Activated CD4-positive, alpha-beta memory T cell treated with anti-CD3 and anti-CD28 coated beads for 36 hours (primary cell): ENCODE results near the gene RFLNA. TPM values are rescaled to one million over a fixed set of nuclear protein-coding genes. Genes with fewer than 3 reads are reported as not detected.

ENCODE experiments used
- CTCF ChIA-PET: fragments of 350-600 bp; sonication (Branson Sonifier 250); formaldehyde crosslinking; loops from one replicate; lab custom pipeline; 2021; ENCODE audit warnings: antibody characterized with exemption, inconsistent platforms; lab: Charles Lee
- POLR2A ChIA-PET: fragments of 350-600 bp; sonication (Branson Sonifier 250); formaldehyde crosslinking; loops from one replicate; lab custom pipeline; 2021; ENCODE audit warnings: antibody characterized with exemption; lab: Charles Lee
- DNase-seq: peaks from one replicate; pipeline ENCODE4 v3.0.0-alpha.2; 2020
- H3K27ac Mint-ChIP-seq: one replicate; pipeline ENCODE4 v1.8.0; 2021; ENCODE audit warnings: mixed read lengths
- H3K27me3 Mint-ChIP-seq: one replicate; pipeline ENCODE4 v1.8.0; 2021; ENCODE audit warnings: mixed read lengths
- H3K36me3 Mint-ChIP-seq: one replicate; pipeline ENCODE4 v1.8.0; 2021; ENCODE audit warnings: mixed read lengths
- H3K4me1 Mint-ChIP-seq: one replicate; pipeline ENCODE4 v1.8.0; 2021; ENCODE audit warnings: low read depth, mixed read lengths
- H3K4me3 Mint-ChIP-seq: one replicate; pipeline ENCODE4 v1.8.0; 2021; ENCODE audit warnings: mild to moderate bottlenecking, mixed read lengths
- H3K9me3 Mint-ChIP-seq: one replicate; pipeline ENCODE4 v1.8.0; 2021; ENCODE audit warnings: mixed read lengths
- intact Hi-C: fragments of 100-400 bp; cut with micrococcal nuclease; formaldehyde crosslinking; loops from one replicate; pipeline ENCODE4 v1.15.1; 2023
- total RNA-seq, 2 experiments: library from RNA; stranded (reverse); gene quantifications; one replicate each; pipeline ENCODE4 v1.2.3, GENCODE V29; 2021

Gene RFLNA
- total RNA-seq, 2 experiments from 2014 or later: not detected

DNA sequence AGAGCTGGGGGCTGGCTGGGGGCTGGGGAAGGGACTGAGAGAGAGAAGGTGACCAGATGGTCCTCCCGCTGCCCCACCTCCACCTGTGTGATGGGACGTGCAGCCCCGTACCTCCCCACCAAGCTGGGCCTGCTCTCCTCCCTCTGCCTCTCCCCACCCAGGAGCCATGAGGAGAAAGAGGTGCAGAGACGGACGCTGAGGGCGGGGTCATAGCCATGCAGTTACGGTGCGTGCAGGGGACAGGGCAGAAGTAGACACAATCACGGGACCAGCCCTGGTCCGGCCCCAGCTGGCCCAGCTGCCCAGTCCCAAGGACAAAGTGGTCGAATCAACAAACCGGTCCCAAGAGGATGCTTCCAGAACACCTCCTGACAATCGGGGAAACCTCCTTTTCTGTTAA, 33.2 kb downstream of the RFLNA start:
- intact Hi-C loops: loop anchor here (10.0 kb wide), 1 partner anchor 447 kb away; no protein-coding TSS in a partner anchor
- ChIA-PET CTCF (no interaction called here), POLR2A (no interaction called here)
- Mint-ChIP-seq H3K9me3 (peaks cover 18% of the 10 kb centered on the region), H3K27me3 (no peaks in the 10 kb centered on the region), H3K36me3 (peaks cover 30% of the 10 kb centered on the region), H3K4me1 (no peaks in the 10 kb centered on the region), H3K4me3 (no peak overlapping the region), H3K27ac (no peak overlapping the region)
- no peak for DNase-seq

DNA sequence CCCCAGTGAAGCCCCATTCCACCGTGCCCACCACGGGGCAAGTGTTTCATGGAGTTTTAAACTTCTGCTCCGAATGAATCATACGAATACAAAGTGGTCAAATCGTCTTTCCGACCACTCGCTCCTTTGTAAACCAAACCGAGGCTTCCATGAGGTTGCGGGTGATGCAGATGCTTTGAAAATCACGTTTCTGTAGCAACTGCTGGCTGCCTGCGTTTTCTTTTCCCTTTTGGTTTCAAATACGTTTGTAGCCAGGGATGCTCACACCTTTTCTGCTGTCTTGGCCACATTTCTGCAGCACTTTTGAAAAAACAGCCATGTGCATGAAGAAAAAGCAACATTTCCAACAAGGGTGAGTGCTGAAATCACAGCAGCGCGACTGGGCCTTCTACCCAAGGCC, 33.7 kb downstream of the RFLNA start:
- intact Hi-C loops: loop anchor here (10.0 kb wide), 1 partner anchor 446 kb away; no protein-coding TSS in a partner anchor
- DNase-seq: no peak
- POLR2A ChIA-PET: no interaction called here
- CTCF ChIA-PET: no interaction called here
- Mint-ChIP-seq H3K9me3 (peaks cover 15% of the 10 kb centered on the region), H3K4me3 (no peak overlapping the region), H3K27ac (no peak overlapping the region), H3K36me3 (peaks cover 31% of the 10 kb centered on the region), H3K27me3 (no peaks in the 10 kb centered on the region), H3K4me1 (no peaks in the 10 kb centered on the region)

DNA sequence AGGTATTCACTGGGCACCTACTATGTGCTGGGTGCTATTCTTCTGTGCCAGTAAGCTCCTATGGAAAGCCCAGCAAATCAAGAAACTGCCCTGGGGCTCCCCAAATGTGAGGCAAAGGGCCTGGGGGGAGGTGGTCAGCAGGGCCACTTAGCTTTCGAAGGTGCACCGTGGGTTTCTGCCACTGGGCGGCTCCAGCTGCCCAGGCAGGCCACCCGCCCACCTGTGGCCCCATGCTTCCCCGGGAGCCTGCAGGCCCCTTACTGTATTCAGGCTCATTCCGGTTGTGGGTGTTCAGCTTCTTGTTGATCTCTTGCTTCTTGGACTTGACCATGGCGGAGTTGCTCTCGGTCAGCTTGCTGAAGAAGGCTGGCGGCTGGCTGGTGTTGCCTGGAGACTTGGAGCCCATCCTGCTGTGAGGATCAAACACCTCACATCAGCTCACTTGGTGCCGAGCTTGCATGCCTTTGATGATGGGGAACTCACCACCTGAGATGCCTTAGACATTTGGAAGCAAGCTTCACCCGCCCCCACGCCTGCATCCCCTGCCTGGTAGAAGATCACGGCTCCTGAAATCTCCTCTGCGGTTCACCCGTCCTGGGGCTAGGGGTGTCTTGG, 37.3 kb downstream of the RFLNA start:
- POLR2A ChIA-PET: no interaction called here
- no peak for DNase-seq
- H3K9me3 Mint-ChIP-seq: no peaks in the 10 kb centered on the region
- H3K36me3 Mint-ChIP-seq: peaks cover 23% of the 10 kb centered on the region
- CTCF ChIA-PET: interaction anchor here (1.1 kb wide), 2 partner anchors 296 to 434 kb away, joined by 3 to 4 read pairs; no protein-coding TSS in a partner anchor
- H3K4me1 Mint-ChIP-seq: no peaks in the 10 kb centered on the region
- intact Hi-C loops: no loop called here
- no peaks in the 10 kb centered on the region for H3K27me3 Mint-ChIP-seq
- no peak overlapping the region for H3K27ac Mint-ChIP-seq
- H3K4me3 Mint-ChIP-seq: no peak overlapping the region

DNA sequence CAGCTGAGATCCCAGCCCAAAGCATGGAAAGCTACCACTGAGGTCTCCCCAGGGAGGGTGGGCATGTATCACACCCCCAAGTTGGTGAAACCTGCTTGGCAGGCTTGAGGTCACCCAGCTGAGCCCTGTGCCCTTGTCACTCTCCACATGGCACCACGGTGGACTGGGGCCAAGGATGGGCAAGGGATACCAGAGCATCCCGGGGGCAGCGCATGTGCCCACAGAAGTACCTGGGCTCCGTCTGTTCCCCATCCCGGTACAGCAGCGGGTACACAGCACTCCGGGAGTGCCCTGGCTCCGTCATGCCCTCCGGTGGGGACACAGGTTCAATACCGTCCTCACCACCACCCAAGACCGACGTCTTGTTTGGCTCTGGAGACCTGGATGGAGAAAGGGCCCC, 38.0 kb downstream of the RFLNA start:
- Mint-ChIP-seq H3K36me3 (peaks cover 28% of the 10 kb centered on the region), H3K4me1 (no peaks in the 10 kb centered on the region), H3K9me3 (no peaks in the 10 kb centered on the region), H3K4me3 (no peak overlapping the region), H3K27me3 (no peaks in the 10 kb centered on the region), H3K27ac (no peak overlapping the region)
- DNase-seq: no peak
- intact Hi-C loops: no loop called here
- ChIA-PET CTCF (interaction anchor here (1.1 kb wide), 1 partner anchor 296 kb away, joined by 4 read pairs; no protein-coding TSS in a partner anchor), POLR2A (no interaction called here)

GRCh38 chr12:124333724-124334123, 38.8 kb downstream of the RFLNA start:
- intact Hi-C loops: no loop called here
- Mint-ChIP-seq H3K36me3 (peaks cover 31% of the 10 kb centered on the region), H3K27me3 (no peaks in the 10 kb centered on the region), H3K9me3 (no peaks in the 10 kb centered on the region), H3K4me3 (no peak overlapping the region), H3K4me1 (no peaks in the 10 kb centered on the region), H3K27ac (no peak overlapping the region)
- POLR2A ChIA-PET: no interaction called here
- no peak for DNase-seq
- CTCF ChIA-PET: no interaction called here

DNA sequence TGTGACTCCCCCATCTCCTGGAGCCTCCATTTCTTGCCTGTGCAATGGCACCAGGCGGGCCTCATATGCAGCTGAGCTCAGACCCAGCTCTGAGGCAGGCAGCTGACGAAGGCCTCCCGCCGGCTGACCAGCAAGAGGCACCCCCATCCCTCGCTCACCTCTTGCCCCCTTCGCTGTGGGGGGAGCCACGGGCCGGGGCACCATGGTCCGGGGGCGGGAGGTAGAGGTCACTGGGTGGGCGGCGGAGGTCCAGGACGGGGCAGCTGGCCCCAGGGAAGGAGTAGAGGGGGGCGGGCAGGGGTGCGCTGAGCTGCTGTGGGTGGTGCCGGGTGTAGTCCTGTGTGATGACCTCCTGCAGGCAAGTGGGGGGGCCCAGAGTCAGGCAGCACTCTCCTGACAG, 39.4 kb downstream of the RFLNA start:
- ChIA-PET CTCF (no interaction called here), POLR2A (no interaction called here)
- Mint-ChIP-seq H3K4me3 (no peak overlapping the region), H3K36me3 (peaks cover 31% of the 10 kb centered on the region), H3K27me3 (no peaks in the 10 kb centered on the region), H3K9me3 (no peaks in the 10 kb centered on the region), H3K27ac (no peak overlapping the region), H3K4me1 (no peaks in the 10 kb centered on the region)
- intact Hi-C loops: no loop called here
- DNase-seq: no peak

- Mint-ChIP-seq H3K36me3 (peaks cover 29% of the 10 kb centered on the region), H3K4me1 (no peaks in the 10 kb centered on the region), H3K27ac (no peak overlapping the region), H3K9me3 (no peaks in the 10 kb centered on the region), H3K27me3 (no peaks in the 10 kb centered on the region), H3K4me3 (no peak overlapping the region)
- ChIA-PET POLR2A (no interaction called here), CTCF (no interaction called here)
- intact Hi-C loops: no loop called here
- no peak for DNase-seq
Observed at GRCh38 chr12:124334976-124335375, 40.1 kb downstream of the RFLNA start.

DNA sequence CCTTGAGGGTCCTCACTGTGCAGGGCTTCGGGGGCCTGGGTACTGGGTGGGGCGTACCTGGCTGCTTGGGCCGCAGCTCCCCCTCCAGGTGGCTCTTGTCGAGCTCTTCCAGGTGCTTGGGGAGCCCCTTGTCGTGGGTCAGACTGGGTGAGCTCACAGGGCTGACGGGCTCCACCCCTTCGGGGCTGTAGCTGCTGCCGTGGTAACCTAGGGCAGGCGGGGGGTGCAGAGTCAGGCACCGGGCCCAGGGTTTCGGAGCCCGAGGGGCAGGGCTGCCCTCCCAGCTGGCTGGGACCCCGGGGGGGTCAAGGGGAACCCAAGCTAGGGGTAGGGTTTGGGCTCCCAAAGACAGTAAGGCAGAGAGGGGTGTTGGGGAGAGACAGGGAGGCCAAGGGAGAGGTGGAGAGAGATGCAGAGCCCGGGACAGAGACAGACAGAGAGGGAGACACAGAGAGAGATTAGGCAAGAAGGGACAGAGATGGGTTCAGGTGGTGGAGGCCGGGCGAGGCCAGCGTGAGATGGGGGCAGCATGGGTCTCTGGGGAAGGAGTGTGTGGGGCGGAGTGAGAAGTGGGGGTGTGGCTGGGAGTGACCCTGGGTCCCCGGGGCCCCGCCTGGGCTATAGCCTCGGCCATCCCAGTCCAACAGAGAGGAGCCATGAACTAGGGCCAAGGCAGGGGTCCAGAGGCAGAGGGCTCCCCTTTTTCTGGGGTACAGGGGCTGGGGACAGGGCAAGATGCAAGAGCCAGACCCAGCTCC, 40.7 kb downstream of the RFLNA start:
- intact Hi-C loops: no loop called here
- POLR2A ChIA-PET: no interaction called here
- CTCF ChIA-PET: no interaction called here
- Mint-ChIP-seq H3K27me3 (no peaks in the 10 kb centered on the region), H3K4me1 (no peaks in the 10 kb centered on the region), H3K4me3 (no peak overlapping the region), H3K36me3 (peaks cover 31% of the 10 kb centered on the region), H3K27ac (no peak overlapping the region), H3K9me3 (no peaks in the 10 kb centered on the region)
- no peak for DNase-seq

GRCh38 chr12:124336184-124336437, 41.2 kb downstream of the RFLNA start:
- intact Hi-C loops: no loop called here
- Mint-ChIP-seq H3K27me3 (no peaks in the 10 kb centered on the region), H3K4me1 (no peaks in the 10 kb centered on the region), H3K9me3 (no peaks in the 10 kb centered on the region), H3K27ac (no peak overlapping the region), H3K4me3 (no peak overlapping the region), H3K36me3 (peaks cover 35% of the 10 kb centered on the region)
- DNase-seq: no peak
- ChIA-PET CTCF (no interaction called here), POLR2A (no interaction called here)

GRCh38 chr12:124336742-124337520, 42.0 kb downstream of the RFLNA start:
- H3K4me3 Mint-ChIP-seq: no peak overlapping the region
- peaks cover 35% of the 10 kb centered on the region for H3K36me3 Mint-ChIP-seq
- intact Hi-C loops: no loop called here

GRCh38 chr12:124337622-124338021, 42.7 kb downstream of the RFLNA start:
- no peak overlapping the region for H3K4me3 Mint-ChIP-seq
- no peak overlapping the region for H3K27ac Mint-ChIP-seq
- CTCF ChIA-PET: no interaction called here
- no peak for DNase-seq
- H3K4me1 Mint-ChIP-seq: no peaks in the 10 kb centered on the region
- intact Hi-C loops: no loop called here
- POLR2A ChIA-PET: no interaction called here
- no peaks in the 10 kb centered on the region for H3K9me3 Mint-ChIP-seq
- H3K36me3 Mint-ChIP-seq: peaks cover 34% of the 10 kb centered on the region
- no peaks in the 10 kb centered on the region for H3K27me3 Mint-ChIP-seq

More at GRCh38 chr12:124336742-124337520, 42.0 kb downstream of the RFLNA start:
- no peak for DNase-seq
- CTCF ChIA-PET: no interaction called here
- Mint-ChIP-seq H3K27ac (no peak overlapping the region), H3K27me3 (no peaks in the 10 kb centered on the region), H3K9me3 (no peaks in the 10 kb centered on the region), H3K4me1 (no peaks in the 10 kb centered on the region)
- POLR2A ChIA-PET: no interaction called here

DNA sequence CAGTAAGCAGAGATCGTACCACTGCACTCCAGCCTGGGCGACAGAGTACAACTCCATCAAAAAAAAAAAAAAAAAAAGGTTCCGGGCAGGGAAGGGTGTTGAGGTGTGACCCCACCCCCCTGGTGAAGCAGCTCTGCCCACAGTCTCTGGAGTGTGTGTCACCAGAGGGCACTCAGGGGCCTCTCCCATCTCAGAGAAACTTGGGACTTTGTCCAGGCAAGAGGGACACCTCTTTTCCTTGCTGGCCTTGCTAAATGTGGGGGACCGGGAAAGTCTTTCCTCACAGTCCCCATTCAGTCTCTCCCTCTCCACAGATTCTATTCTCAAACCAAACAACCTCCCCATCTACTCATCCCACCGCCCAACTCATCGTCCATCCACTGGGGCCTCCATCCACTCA, 43.6 kb downstream of the RFLNA start:
- ChIA-PET CTCF (no interaction called here), POLR2A (no interaction called here)
- Mint-ChIP-seq H3K4me1 (no peaks in the 10 kb centered on the region), H3K36me3 (peaks cover 37% of the 10 kb centered on the region), H3K27ac (no peak overlapping the region), H3K9me3 (no peaks in the 10 kb centered on the region), H3K4me3 (no peak overlapping the region), H3K27me3 (no peaks in the 10 kb centered on the region)
- intact Hi-C loops: no loop called here
- no peak for DNase-seq
